Osteoblast (primary cell): ENCODE measurements around the gene PAFAH1B1. TPM values are rescaled to one million over a fixed set of nuclear protein-coding genes. Genes with fewer than 3 reads are reported as not detected.
A peak's percentile ranks its signal among the peaks of the same experiment; 100 is the strongest.

Experiments used
- DNase-seq: peaks from one replicate; pipeline ENCODE4 v3.0.0; 2011; ENCODE audit warnings: low spot score, mixed read lengths; ENCODE audit not compliant: insufficient read length; ENCODE audit errors: missing footprints
- H2AFZ ChIP-seq: 2 replicates; pipeline ENCODE4 v1.6.0; 2011; ENCODE audit warnings: mild to moderate bottlenecking, low read length
- H3K27ac ChIP-seq: 2 replicates; pipeline ENCODE4 v1.5.1; 2011; ENCODE audit warnings: mild to moderate bottlenecking, low read depth, low read length, moderate library complexity
- H3K27me3 ChIP-seq: 2 replicates; pipeline ENCODE4 v1.6.0; 2012; ENCODE audit warnings: mild to moderate bottlenecking, control low read depth, inconsistent platforms, low read length, moderate library complexity; ENCODE audit not compliant: insufficient read depth
- H3K36me3 ChIP-seq: 2 replicates; pipeline ENCODE4 v1.5.1; 2011; ENCODE audit warnings: mild to moderate bottlenecking, low read length, control low read depth, moderate library complexity; ENCODE audit not compliant: insufficient read depth
- H3K4me1 ChIP-seq: 2 replicates; pipeline ENCODE4 v1.5.1; 2011; ENCODE audit warnings: mild to moderate bottlenecking, low read length, control low read depth, moderate library complexity; ENCODE audit not compliant: insufficient read depth
- H3K4me2 ChIP-seq: 2 replicates; pipeline ENCODE4 v1.6.0; 2011; ENCODE audit warnings: mild to moderate bottlenecking, low read length; ENCODE audit not compliant: insufficient read depth
- H3K4me3 ChIP-seq: fragments of 200-600 bp; sonication (generic); 3 replicates; pipeline ENCODE4 v1.5.1; 2012; ENCODE audit warnings: mild to moderate bottlenecking, low read length, inconsistent platforms; ENCODE audit not compliant: insufficient read depth
- H3K79me2 ChIP-seq: 2 replicates; pipeline ENCODE4 v1.6.0; 2012; ENCODE audit warnings: mild to moderate bottlenecking, low read length, control low read depth, inconsistent platforms; ENCODE audit not compliant: insufficient read depth
- H3K9me3 ChIP-seq: 2 replicates; pipeline ENCODE4 v1.5.1; 2011; ENCODE audit warnings: low read depth, low read length, control low read depth
- H4K20me1 ChIP-seq: 2 replicates; pipeline ENCODE4 v1.6.0; 2012; ENCODE audit warnings: mild to moderate bottlenecking, low read length, control low read depth; ENCODE audit not compliant: insufficient read depth
- total RNA-seq: library from RNA; depleted of rRNA; stranded (reverse); fragments of >200 nt; gene quantifications from 2 replicates; pipeline ENCODE4 v1.2.3, GENCODE V29; 2012
- TF ChIP-seq, protein P1 (sequence below): IDR thresholded peaks from 2 replicates; pipeline ENCODE4 v1.5.1; 2011; ENCODE audit warnings: mild to moderate bottlenecking, low read depth, low read length, moderate library complexity; ENCODE audit errors: extremely low read depth

The PAFAH1B1 gene
- total RNA-seq, 1 donor: 128 TPM

DNA sequence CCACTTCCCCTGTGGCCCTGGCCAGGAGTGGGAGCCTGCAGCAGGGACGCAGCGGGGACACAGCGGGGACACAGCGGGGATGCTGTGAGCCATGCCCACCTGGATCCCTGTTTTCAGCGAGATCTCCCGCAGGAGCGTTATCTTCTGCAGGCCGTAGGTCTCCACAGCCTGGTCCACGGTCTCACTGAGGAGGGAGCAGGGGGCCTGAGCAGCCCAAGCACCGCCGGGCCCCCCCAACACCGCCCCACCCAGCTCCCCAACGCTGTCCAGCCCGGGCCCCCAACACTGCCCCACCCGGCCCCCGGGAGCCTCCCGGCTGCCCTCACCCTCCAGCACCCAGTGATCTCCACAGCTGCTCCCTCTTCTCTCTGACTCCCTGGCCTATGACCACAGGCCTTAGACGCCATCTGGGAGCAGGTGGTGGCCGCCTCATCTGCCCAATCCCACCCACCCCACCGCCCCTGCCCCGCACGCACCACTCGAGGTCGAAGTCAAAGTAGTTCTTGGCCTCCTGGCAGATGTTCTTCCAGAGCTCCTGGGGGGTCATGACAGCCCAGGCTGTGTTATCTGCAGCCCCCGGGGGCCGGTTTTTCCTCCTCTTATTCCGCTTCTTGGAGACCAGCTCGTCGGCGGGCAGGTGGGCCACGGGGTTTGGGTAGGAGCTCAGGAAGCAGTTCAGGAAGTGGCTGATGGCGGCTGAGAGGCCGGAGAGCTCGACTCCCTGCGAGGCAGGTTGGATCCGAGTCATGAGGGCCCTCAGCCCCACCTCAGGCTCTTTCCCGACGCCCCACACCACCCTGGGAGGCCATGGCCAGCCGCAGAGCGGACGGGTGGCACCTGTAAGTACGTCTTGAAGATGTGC lies 101.2 kb downstream of the PAFAH1B1 start:
- Histone ChIP-seq H2AFZ (no peak overlapping the region), H3K4me1 (no peaks in the 10 kb centered on the region), H3K9me3 (no peaks in the 10 kb centered on the region), H3K27ac (no peak overlapping the region), H3K4me2 (no peak overlapping the region), H4K20me1 (peaks cover 6% of the 10 kb centered on the region), H3K79me2 (no peaks in the 10 kb centered on the region), H3K4me3 (no peak overlapping the region), H3K36me3 (peaks cover 38% of the 10 kb centered on the region), H3K27me3 (no peaks in the 10 kb centered on the region)
- peak; percentile 78 for DNase-seq
- TF ChIP-seq, protein P1, sequence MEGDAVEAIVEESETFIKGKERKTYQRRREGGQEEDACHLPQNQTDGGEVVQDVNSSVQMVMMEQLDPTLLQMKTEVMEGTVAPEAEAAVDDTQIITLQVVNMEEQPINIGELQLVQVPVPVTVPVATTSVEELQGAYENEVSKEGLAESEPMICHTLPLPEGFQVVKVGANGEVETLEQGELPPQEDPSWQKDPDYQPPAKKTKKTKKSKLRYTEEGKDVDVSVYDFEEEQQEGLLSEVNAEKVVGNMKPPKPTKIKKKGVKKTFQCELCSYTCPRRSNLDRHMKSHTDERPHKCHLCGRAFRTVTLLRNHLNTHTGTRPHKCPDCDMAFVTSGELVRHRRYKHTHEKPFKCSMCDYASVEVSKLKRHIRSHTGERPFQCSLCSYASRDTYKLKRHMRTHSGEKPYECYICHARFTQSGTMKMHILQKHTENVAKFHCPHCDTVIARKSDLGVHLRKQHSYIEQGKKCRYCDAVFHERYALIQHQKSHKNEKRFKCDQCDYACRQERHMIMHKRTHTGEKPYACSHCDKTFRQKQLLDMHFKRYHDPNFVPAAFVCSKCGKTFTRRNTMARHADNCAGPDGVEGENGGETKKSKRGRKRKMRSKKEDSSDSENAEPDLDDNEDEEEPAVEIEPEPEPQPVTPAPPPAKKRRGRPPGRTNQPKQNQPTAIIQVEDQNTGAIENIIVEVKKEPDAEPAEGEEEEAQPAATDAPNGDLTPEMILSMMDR: no peak

DNA sequence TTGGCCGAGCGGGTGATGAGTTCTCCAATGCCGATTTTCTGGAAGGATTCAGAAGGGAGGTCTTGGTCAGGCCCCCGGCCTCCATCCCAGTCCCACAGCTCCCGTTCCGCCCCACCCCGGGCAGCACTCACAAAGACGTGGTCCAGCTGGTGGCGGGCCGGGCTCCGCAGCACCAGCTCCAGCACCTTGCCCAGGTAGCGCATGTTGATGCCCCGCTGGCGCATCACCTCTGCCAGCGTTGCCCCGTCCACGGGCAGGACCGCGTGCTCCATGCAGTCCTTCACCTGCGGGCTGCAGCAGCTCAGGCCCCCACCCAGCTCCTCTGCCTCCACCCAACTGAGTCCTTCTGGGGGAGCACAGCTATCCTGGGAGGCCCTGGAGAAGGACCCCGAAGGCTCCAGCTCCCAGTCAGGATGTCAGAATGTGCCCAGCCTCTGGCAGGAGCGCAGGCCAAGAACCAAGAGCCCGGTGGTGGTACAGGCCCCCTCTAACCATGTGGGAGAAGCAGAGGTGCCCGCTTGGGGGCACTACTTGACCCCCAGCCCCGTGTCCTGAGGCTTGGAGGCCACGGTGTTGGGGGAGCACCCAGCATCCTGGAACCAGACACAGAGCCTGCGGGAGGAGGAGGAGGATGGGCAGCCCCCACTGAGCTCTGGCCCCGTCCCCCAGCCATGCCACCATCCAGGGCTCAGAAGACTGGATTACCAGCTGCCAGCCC lies 101.9 kb downstream of the PAFAH1B1 start:
- no peak overlapping the region for H3K4me2 ChIP-seq
- peaks cover 6% of the 10 kb centered on the region for H4K20me1 ChIP-seq
- no peaks in the 10 kb centered on the region for H3K9me3 ChIP-seq
- H3K4me3 ChIP-seq: no peak overlapping the region
- peaks cover 38% of the 10 kb centered on the region for H3K36me3 ChIP-seq
- TF ChIP-seq, protein P1: no peak
- peak; percentile 87 for DNase-seq
- no peak overlapping the region for H2AFZ ChIP-seq
- no peaks in the 10 kb centered on the region for H3K27me3 ChIP-seq
- no peak overlapping the region for H3K27ac ChIP-seq
- no peaks in the 10 kb centered on the region for H3K4me1 ChIP-seq
- H3K79me2 ChIP-seq: no peaks in the 10 kb centered on the region

DNA sequence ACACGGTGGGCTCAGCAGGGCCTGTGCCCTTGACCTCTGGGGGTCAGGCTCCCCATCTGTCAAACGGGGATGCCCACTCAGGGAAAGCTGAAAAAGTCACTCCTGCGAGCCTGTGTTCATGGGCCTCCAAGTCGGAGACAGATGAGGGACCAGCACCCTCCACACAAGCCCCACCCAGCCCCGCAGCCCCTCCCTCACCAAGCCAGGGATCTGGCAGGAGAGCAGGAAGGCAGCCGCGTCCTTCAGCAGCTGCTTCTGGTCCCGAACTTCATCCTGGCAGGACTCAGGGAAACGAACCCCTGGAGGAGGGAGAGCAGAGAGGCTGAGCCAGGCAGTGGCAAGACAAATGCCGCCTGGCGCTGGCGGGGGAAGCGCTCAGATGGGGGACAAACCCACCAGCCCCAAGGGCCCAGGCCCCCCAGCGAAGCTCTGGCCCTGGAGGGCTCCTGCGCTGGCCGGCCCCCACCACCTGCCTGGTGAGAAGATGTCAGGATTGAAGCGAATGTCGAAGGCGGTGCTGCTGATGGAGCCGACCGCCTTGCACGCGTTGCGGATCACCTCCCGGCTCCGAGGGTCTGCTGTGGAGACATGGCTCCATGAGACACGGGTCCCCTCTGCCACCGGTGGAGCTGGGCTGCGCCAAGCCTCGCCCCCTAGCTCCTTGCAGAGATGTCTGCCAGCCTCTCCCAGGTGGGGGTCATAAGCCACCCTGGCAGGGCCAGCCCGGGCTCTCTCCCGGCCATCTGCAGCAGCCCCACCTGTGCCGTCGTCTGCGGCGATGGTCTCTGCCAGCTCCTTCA lies 102.7 kb downstream of the PAFAH1B1 start:
- Histone ChIP-seq H3K36me3 (peaks cover 41% of the 10 kb centered on the region), H3K9me3 (no peaks in the 10 kb centered on the region), H3K4me2 (no peak overlapping the region), H4K20me1 (peaks cover 6% of the 10 kb centered on the region), H2AFZ (no peak overlapping the region), H3K4me1 (no peaks in the 10 kb centered on the region), H3K79me2 (no peaks in the 10 kb centered on the region), H3K27ac (no peak overlapping the region), H3K27me3 (no peaks in the 10 kb centered on the region), H3K4me3 (no peak overlapping the region)
- TF ChIP-seq, protein P1: no peak
- peak; percentile 87 for DNase-seq
